IPS-18a (cell line): Measurements from ENCODE around the gene COL4A6.

ENCODE experiments used
- H3K27ac ChIP-seq: one replicate; pipeline ENCODE4 v1.5.1; 2013; ENCODE audit warnings: low read length
- H3K27me3 ChIP-seq: one replicate; pipeline ENCODE4 v1.6.1; 2013; ENCODE audit warnings: mild to moderate bottlenecking, low read length; ENCODE audit not compliant: control insufficient read depth, insufficient read depth
- H3K36me3 ChIP-seq: one replicate; pipeline ENCODE4 v1.6.1; 2013; ENCODE audit warnings: low read depth, low read length; ENCODE audit not compliant: control insufficient read depth
- H3K4me1 ChIP-seq: one replicate; pipeline ENCODE4 v1.6.1; 2013; ENCODE audit warnings: low read depth, low read length; ENCODE audit not compliant: control insufficient read depth
- H3K4me3 ChIP-seq: one replicate; pipeline ENCODE4 v1.5.1; 2013; ENCODE audit warnings: low read length
- H3K9ac ChIP-seq: one replicate; pipeline ENCODE4 v1.6.1; 2013; ENCODE audit warnings: mild to moderate bottlenecking, low read length, moderate library complexity
- H3K9me3 ChIP-seq: one replicate; pipeline ENCODE4 v1.6.1; 2013; ENCODE audit warnings: low read depth, low read length; ENCODE audit not compliant: control insufficient read depth

Gene COL4A6

DNA sequence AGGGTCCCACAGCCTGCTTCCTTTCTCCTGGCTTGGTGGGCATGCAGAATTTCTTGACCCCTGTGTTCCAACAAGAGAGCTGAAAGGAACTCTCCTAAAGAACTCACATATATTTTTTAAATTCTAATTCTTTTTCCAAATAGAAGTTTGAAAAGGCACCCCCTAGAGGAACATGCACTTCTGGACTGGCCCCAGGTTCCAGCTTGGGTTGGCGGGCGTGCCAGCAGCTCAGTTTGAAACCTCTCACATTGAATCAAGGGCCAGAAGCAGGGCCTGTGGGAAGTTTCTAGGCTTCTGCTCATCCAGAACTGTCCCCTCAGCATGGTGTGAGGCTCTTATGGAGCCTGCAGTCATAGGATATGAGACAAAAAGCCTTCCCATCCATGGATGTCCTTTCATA is 214.0 kb downstream of the COL4A6 start:
- Histone ChIP-seq H3K9ac (no peak overlapping the region), H3K36me3 (peaks cover 3% of the 10 kb centered on the region), H3K4me3 (no peak overlapping the region), H3K27ac (no peak overlapping the region), H3K9me3 (no peaks in the 10 kb centered on the region), H3K4me1 (peaks cover 6% of the 10 kb centered on the region), H3K27me3 (no peaks in the 10 kb centered on the region)

DNA sequence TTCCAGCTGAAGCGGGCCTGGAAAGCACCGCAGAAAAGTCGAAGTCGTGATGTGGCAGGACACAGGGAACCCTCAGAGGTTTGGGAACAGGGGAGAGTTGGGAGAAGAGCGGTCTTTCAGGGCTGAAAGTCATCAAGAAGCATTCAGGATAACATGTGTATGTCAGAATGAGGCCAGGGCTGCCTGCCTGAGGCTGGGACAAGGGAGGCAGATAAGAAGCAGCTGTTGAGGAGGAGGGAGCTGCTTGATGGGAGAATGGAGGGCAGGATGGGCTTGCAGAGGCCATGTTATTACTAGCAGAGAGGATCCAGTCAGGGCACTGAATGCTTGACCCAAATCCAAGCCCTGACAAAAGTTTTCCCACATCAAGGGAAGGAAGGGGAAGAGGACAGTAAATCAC is 214.6 kb downstream of the COL4A6 start:
- Histone ChIP-seq H3K4me1 (peaks cover 6% of the 10 kb centered on the region), H3K36me3 (peaks cover 3% of the 10 kb centered on the region), H3K9me3 (no peaks in the 10 kb centered on the region), H3K9ac (no peak overlapping the region), H3K27ac (no peak overlapping the region), H3K4me3 (no peak overlapping the region), H3K27me3 (no peaks in the 10 kb centered on the region)

DNA sequence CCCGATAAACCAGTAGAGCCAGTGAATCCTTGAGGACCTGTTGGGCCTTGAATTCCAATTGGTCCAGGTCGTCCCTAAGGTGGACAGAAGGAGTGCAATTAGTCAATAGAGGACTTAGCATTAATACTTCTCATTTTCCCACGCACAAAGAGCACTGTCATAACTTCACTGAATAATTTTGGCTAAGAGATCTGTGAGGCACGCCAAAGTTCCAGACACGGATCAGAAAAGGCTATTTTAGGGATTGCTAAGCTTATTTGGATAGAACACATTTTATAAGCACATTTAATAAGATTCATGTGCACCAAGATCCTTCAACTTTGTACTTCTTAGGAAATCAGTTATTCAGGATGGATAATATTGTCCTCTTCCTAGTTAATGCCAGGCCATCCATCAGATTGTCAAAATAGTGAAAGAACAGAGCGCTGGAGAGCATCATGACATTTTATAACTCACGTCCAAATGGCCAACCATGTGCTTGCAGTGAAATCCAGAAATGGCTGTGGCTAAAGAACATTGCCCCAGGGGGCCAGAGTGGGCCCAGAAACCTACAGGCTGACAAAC is 216.8 kb downstream of the COL4A6 start:
- no peaks in the 10 kb centered on the region for H3K27me3 ChIP-seq
- H3K27ac ChIP-seq = no peak overlapping the region
- peaks cover 6% of the 10 kb centered on the region for H3K4me1 ChIP-seq
- H3K9me3 ChIP-seq = no peaks in the 10 kb centered on the region
- H3K9ac ChIP-seq = no peak overlapping the region
- H3K36me3 ChIP-seq = peaks cover 3% of the 10 kb centered on the region
- no peak overlapping the region for H3K4me3 ChIP-seq

DNA sequence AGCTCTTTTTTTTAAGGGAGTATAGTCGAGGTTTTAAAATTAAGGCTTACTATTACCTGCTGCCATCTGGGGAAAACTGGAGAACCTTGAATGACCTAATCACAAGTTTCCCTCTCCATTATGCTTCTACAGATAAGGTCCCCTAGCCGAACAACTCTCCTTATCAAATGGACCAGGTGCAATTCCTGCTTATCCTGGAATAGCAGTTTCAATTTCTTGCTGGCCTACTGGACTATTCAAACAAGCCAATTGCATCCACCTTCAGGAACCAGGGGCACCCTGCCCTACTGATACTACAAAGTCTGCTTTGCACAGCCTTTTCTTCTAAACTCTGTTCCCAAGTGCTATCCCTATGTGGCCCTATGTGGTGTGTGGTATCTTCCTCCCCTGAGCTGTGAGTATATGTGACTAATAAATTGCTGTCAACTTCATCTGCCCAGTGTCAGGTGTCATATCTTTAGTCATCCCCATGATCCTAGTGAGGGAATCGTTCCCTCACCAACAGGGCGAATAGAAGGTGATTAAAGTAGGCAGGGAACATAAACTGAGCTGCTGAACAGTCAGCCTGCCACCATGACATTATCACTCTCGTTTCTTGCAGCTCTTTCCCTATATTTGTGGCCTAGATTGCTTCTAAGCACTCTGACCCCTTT is 218.1 kb downstream of the COL4A6 start:
- Histone ChIP-seq H3K4me3 (no peak overlapping the region), H3K9me3 (no peaks in the 10 kb centered on the region), H3K4me1 (peaks cover under 1% of the 10 kb centered on the region), H3K27me3 (no peaks in the 10 kb centered on the region), H3K9ac (no peak overlapping the region), H3K36me3 (peaks cover 3% of the 10 kb centered on the region), H3K27ac (no peak overlapping the region)

DNA sequence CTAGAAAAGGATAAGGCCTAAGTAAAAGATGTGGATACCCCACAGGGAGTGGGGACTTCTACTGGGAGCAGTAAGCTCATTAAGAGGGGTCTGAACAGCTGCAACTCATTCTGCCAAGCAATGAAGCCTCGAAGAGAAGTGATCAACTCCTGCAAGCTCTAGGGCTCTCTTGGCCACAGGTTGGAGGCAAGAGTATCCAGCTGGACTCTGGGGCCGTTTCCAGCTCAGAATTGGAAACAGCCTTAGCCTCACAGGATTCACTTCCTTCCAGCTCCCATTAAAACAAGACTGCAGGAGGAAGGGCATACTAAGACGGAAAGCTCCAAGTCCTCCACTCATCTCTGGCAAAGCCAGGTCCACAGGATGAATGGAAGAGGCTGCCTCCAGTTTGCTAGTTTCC is 220.3 kb downstream of the COL4A6 start:
- Histone ChIP-seq H3K4me1 (no peaks in the 10 kb centered on the region), H3K9ac (no peak overlapping the region), H3K9me3 (no peaks in the 10 kb centered on the region), H3K27ac (no peak overlapping the region), H3K4me3 (no peak overlapping the region), H3K36me3 (peaks cover 3% of the 10 kb centered on the region), H3K27me3 (no peaks in the 10 kb centered on the region)

DNA sequence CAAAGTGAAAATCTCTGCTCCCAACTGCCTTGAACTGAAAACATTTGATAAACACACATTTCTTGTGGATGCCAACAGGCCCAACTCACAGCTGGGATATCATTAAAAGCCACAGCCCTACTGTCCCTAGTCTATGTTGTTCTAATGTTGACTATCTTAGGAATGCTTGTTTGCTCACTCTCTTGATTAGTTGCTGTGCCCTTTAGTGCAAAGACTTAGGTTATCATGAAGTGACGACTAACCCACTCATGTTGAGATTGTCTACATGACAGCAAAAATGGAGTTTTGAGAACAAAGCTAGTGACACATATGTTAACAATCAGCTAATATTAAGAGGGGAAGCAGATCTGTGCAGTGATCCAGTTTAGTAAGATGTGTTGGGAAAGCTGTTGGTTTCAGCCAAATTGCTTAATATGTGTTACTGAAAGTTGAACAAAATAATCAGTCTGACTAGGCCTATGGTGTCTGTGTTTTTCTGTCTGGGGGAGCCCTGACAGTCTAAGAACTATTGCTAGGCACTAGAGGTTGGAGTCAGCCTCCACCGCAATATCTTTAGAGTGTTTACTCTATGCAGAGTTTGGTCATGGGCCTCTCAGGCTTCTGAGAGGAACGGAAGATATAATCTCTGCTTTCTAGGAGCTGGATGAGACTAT is 221.2 kb downstream of the COL4A6 start:
- H3K9me3 ChIP-seq = no peaks in the 10 kb centered on the region
- no peak overlapping the region for H3K4me3 ChIP-seq
- H3K36me3 ChIP-seq = peaks cover 3% of the 10 kb centered on the region
- no peak overlapping the region for H3K27ac ChIP-seq
- no peak overlapping the region for H3K9ac ChIP-seq
- H3K4me1 ChIP-seq = no peaks in the 10 kb centered on the region
- H3K27me3 ChIP-seq = no peaks in the 10 kb centered on the region

DNA sequence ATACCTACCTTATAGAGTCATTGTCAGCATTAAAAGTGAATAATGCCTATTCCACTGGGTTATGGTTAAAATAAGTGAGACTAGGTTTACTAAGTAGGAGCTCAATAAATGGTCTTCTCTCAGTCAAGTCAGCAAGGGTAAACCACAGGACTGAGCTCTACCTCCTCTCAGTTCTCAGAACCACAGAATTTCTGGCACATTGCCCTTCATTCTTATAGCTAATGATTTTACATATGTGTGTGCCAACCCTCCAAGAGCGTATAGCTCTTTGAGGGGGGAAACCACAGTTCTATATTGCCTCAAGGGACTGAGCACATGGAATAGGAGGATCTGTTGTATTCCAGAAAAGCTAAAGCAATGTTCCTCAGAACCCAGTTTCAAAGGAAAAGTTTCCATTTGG is 221.8 kb downstream of the COL4A6 start:
- Histone ChIP-seq H3K27me3 (no peaks in the 10 kb centered on the region), H3K9me3 (no peaks in the 10 kb centered on the region), H3K4me1 (no peaks in the 10 kb centered on the region), H3K36me3 (peaks cover 3% of the 10 kb centered on the region), H3K4me3 (no peak overlapping the region), H3K27ac (no peak overlapping the region), H3K9ac (no peak overlapping the region)

DNA sequence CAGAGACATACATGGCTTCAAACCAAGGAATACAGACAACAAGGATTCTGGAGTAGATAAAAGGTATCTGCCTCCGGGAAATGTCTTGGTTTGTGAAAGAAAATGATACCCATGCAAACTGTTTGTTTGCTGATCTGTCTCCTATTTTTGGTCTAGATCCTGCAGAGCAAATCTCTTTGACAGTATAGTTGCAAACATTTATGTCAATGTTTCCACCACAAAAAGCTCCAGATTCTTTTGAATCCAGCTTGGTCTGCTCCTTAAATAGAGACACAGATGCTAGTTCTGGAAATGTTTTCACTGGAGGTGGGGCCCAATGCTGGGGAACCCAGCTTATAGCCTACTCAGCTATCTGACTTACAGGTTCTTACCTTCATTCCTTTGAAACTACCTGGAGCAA is 226.9 kb downstream of the COL4A6 start:
- H3K36me3 ChIP-seq = no peaks in the 10 kb centered on the region
- H3K27ac ChIP-seq = no peak overlapping the region
- H3K9me3 ChIP-seq = no peaks in the 10 kb centered on the region
- H3K4me1 ChIP-seq = peaks cover 3% of the 10 kb centered on the region
- no peak overlapping the region for H3K9ac ChIP-seq
- H3K4me3 ChIP-seq = no peak overlapping the region
- H3K27me3 ChIP-seq = no peaks in the 10 kb centered on the region

DNA sequence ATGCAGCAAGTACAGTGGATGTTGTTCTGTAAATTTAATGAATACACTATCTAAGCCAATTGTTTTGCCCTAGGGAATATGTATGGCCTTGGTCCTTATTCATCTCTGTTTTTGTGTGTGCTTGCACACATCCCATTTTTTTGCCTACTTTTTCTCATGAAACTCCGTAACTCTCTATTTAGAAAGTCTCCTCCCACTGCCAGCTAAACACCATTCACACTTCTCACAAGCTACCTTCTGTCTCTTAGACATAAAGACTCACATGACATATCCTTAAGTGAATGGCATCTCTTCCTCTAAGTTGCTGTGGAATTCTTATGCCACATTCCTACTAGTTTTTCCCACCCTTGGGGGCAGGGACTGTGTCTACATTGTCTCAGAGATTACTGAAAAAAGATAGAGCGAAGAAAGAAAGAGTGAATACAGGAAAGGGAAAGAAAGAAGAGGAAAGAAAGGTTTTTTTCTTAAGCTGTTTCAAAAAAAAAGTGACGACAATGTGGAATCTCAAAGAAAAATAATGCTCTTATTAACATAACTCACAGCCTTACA is 229.1 kb downstream of the COL4A6 start:
- Histone ChIP-seq H3K27ac (no peak overlapping the region), H3K9ac (no peak overlapping the region), H3K27me3 (no peaks in the 10 kb centered on the region), H3K4me3 (no peak overlapping the region), H3K9me3 (no peaks in the 10 kb centered on the region), H3K4me1 (peaks cover 3% of the 10 kb centered on the region), H3K36me3 (no peaks in the 10 kb centered on the region)

DNA sequence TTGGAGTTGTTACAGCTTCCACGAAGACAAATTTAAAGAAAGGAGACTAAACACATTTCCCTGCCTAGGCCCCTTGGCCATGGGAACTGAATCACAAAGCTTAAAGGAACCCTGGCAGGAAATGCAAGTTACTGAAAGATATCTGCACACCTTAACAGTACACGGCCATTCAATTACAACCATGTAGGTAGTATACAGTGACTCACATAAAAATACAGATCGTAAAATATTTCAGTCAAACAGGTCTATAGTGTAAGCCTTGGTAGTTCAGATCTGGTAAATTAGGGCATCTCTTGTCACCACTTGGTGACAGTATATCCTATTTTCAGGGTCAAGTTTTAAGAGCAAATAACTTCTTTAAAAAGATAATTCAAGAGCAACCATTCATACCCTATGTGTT is 234.7 kb downstream of the COL4A6 start:
- Histone ChIP-seq H3K9me3 (no peaks in the 10 kb centered on the region), H3K9ac (no peak overlapping the region), H3K4me1 (no peaks in the 10 kb centered on the region), H3K27me3 (no peaks in the 10 kb centered on the region), H3K4me3 (no peak overlapping the region), H3K36me3 (no peaks in the 10 kb centered on the region), H3K27ac (no peak overlapping the region)

DNA sequence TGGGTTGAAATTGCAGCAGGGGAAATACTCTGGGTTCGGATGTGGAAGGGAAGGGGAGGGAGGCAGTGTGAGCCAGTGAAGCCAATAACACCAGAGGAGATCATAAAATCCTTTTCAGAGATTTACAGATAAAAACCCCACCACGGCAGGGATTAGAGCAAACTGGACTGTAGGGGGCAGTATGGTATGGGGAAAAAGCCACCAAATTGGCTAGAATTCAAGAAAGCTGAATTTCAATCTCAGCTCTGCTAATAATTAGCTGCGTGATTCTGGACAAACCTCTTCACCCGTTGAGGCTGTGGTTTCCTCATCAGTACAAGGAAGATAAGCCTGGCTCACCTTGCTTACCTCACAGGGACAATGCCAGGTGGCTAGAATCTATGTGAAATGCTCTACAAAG is 238.5 kb downstream of the COL4A6 start:
- Histone ChIP-seq H3K36me3 (no peaks in the 10 kb centered on the region), H3K27me3 (no peaks in the 10 kb centered on the region), H3K4me1 (no peaks in the 10 kb centered on the region), H3K9me3 (no peaks in the 10 kb centered on the region), H3K27ac (no peak overlapping the region), H3K9ac (no peak overlapping the region), H3K4me3 (no peak overlapping the region)

DNA sequence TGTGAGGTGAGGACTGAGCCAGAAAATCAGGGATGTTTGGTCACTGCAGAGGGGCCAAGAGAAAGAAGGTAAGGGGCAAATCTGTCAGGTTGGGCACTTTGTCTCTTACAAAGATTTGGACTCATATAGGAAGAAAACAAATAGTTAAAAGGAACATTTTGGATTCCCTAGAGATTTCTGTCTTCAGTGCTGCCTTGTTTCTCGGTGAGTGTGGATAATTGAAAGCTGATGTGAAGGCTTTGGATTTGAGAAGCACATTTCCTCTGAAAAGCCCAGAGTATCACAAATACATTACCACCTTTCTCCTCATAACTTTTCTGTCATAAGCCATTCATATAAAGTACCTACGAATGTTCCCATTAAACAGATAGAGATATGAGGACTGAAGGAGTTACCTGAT is 239.2 kb downstream of the COL4A6 start:
- Histone ChIP-seq H3K27ac (no peak overlapping the region), H3K4me3 (no peak overlapping the region), H3K36me3 (no peaks in the 10 kb centered on the region), H3K9me3 (no peaks in the 10 kb centered on the region), H3K27me3 (no peaks in the 10 kb centered on the region), H3K9ac (no peak overlapping the region), H3K4me1 (no peaks in the 10 kb centered on the region)
